ENCODE data around the gene SH3GL3. TPM values are rescaled to one million over a fixed set of nuclear protein-coding genes. Genes with fewer than 3 reads are reported as not detected.

The SH3GL3 gene
- total and polyA plus RNA-seq, 10 donors, result 0.06 TPM; not detected in 9

DNA sequence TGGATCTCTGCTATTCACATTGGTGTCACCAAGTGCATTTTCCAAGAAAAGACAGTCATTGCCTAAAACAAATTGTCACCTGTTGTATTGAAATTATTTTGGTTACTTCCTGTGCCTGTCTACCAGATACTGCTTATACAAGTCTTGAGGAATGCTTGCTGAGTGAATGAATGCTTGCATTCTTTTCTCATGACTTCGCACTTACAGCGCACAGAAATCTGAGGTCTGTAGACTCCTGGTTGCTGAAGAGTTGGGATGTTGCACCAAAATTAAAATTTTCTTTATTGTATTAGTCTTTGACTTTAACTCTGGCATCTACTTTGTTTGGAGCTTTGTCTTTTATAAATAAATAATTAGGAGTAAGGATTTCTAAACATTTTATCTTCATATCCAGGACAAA is 28.4 kb downstream of the SH3GL3 start:
- no peak for DNase-seq
- Histone ChIP-seq H3K4me1 (no peaks in the 10 kb centered on the region), H3K36me3 (no peaks in the 10 kb centered on the region), H3K27me3 (replicated peaks in 1 of 7) (peaks cover 0 to 13% (median 0%) of the 10 kb centered on the region in 7 donors), H3K27ac (no peak overlapping the region), H3K9me3 (peaks cover 0 to 4% (median 0%) of the 10 kb centered on the region in 8 donors), H3K4me3 (no peak overlapping the region)
- TF ChIP-seq POLR2AphosphoS5 (IDR thresholded peaks at IDR 0.05), result no peak
- TF ChIP-seq, protein P1, sequence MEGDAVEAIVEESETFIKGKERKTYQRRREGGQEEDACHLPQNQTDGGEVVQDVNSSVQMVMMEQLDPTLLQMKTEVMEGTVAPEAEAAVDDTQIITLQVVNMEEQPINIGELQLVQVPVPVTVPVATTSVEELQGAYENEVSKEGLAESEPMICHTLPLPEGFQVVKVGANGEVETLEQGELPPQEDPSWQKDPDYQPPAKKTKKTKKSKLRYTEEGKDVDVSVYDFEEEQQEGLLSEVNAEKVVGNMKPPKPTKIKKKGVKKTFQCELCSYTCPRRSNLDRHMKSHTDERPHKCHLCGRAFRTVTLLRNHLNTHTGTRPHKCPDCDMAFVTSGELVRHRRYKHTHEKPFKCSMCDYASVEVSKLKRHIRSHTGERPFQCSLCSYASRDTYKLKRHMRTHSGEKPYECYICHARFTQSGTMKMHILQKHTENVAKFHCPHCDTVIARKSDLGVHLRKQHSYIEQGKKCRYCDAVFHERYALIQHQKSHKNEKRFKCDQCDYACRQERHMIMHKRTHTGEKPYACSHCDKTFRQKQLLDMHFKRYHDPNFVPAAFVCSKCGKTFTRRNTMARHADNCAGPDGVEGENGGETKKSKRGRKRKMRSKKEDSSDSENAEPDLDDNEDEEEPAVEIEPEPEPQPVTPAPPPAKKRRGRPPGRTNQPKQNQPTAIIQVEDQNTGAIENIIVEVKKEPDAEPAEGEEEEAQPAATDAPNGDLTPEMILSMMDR (IDR thresholded peaks at IDR 0.05 in 8 of 11, conservative IDR thresholded peaks at IDR 0.05 in 3 of 11), result no peak
- no peak for TF ChIP-seq POLR2A (IDR thresholded peaks at IDR 0.05)
- WGBS, 5 donors, result 89 to 98% (median 95%) methylated on average over 2 of the region's 2 CpGs
- intact Hi-C loops (cut with DNase I; ENCODE audit: low total_unique reads), result no loop called here

DNA sequence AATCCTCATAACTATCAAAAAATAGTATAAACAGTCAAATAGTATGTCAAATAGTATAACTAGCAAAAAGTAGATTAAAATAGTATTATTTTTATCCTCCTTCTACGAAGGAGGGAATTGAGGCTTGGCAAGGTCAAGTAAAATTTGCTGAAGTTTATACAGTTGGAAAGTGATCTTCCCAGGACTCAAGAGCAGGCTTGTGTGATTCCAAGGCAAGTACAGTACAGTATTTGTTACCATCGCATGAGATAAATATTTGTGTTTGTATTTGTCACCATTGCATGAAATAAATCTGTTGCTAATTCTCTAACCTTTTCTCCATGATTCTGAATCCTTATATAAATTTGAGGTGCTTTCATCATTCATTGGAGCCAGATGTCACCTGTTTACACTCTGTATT is 28.9 kb downstream of the SH3GL3 start:
- Histone ChIP-seq H3K27me3 (replicated peaks in 1 of 7) (peaks cover 0 to 13% (median 0%) of the 10 kb centered on the region in 7 donors), H3K27ac (no peak overlapping the region), H3K4me3 (no peak overlapping the region), H3K9me3 (peaks cover 0 to 4% (median 0%) of the 10 kb centered on the region in 8 donors), H3K36me3 (no peaks in the 10 kb centered on the region), H3K4me1 (no peaks in the 10 kb centered on the region)
- TF ChIP-seq POLR2AphosphoS5 (IDR thresholded peaks at IDR 0.05) (no peak), POLR2A (IDR thresholded peaks at IDR 0.05) (no peak)
- TF ChIP-seq, protein P1 (IDR thresholded peaks at IDR 0.05 in 8 of 11, conservative IDR thresholded peaks at IDR 0.05 in 3 of 11), result no peak
- intact Hi-C loops (cut with DNase I; ENCODE audit: low total_unique reads), result no loop called here
- WGBS, 5 donors, result 85 to 90% (median 89%) methylated on average over 2 of the region's 2 CpGs
- DNase-seq, result no peak

DNA sequence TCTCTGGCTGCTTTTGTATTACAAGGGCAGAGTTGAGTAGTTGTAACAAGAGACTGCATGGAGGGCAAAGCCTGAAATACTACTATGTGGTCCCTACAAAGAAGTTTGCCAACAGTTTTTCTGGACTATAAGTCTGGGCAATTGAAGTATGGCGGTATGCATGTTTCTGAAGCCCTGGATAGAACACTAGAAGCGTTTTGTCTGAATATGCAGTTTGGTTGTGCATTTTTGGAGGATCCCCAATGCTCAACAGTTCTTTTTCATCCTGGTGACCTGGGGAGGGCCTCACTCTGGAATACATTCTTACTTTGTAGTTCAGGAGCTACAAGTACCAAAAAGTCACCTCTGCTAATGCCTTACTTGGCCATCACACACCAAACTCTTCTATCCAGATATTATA is 29.6 kb downstream of the SH3GL3 start:
- Histone ChIP-seq H3K4me1 (no peaks in the 10 kb centered on the region), H3K27me3 (replicated peaks in 1 of 7) (peaks cover 0 to 13% (median 0%) of the 10 kb centered on the region in 7 donors), H3K9me3 (peaks cover 0 to 4% (median 0%) of the 10 kb centered on the region in 8 donors), H3K4me3 (no peak overlapping the region), H3K36me3 (no peaks in the 10 kb centered on the region), H3K27ac (no peak overlapping the region)
- TF ChIP-seq, protein P1 (IDR thresholded peaks at IDR 0.05 in 8 of 11, conservative IDR thresholded peaks at IDR 0.05 in 3 of 11), result no peak
- TF ChIP-seq POLR2AphosphoS5 (IDR thresholded peaks at IDR 0.05), result no peak
- intact Hi-C loops (cut with DNase I; ENCODE audit: low total_unique reads), result no loop called here
- WGBS, 5 donors, result 79 to 92% (median 87%) methylated on average over 2 of the region's 2 CpGs
- DNase-seq, result no peak

DNA sequence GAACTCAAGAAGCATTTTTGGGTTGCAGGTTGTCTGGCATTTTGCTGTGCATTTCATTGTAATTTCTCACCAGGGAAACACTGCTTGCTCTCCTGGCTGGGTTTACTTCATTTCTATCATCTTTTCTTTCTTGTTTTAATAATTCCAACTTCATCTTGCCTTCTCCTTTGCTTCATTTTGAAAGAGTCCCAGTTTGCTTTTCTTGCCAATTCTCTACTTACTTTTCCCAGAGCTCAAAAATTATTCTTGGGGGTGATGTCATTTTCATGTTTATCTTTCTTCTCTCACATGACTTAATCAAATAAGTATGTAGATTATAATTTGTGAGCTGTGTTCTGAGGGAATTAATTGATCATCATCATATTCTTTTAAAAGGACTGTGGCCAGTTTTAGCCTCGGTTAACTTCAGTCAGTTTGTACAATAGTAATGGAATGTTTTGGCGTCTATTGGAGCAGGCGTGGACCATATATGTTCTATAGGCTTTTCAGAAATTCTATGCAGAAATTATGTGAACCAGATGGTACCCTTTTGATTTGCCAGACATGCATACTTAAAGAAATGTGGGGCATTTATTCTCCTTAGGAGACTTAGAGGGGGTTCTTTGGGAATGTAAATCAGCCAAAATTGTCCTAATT is 30.1 kb downstream of the SH3GL3 start:
- TF ChIP-seq POLR2A (IDR thresholded peaks at IDR 0.05) (no peak), POLR2AphosphoS5 (IDR thresholded peaks at IDR 0.05) (no peak)
- TF ChIP-seq, protein P1 (IDR thresholded peaks at IDR 0.05 in 8 of 11, conservative IDR thresholded peaks at IDR 0.05 in 3 of 11), result no peak
- H3K4me1 ChIP-seq, result no peaks in the 10 kb centered on the region
- H3K27me3 ChIP-seq (replicated peaks in 1 of 7), result peaks cover 0 to 13% (median 0%) of the 10 kb centered on the region in 7 donors
- H3K27ac ChIP-seq, result no peak overlapping the region
- intact Hi-C loops (cut with DNase I; ENCODE audit: low total_unique reads), result no loop called here
- H3K36me3 ChIP-seq, result no peaks in the 10 kb centered on the region
- DNase-seq, result no peak
- H3K9me3 ChIP-seq, result no peaks in the 10 kb centered on the region
- H3K4me3 ChIP-seq, result no peak overlapping the region
- WGBS, 5 donors, result 84 to 92% (median 88%) methylated on average over 3 of the region's 3 CpGs
